AG09309 (cell line): ENCODE measurements around the gene TMEM42.

Experiments used
- DNase-seq: peaks from one replicate; pipeline ENCODE4 v3.0.0-alpha.2; 2010; ENCODE audit warnings: low read depth
- H3K4me3 ChIP-seq: 2 replicates; pipeline ENCODE4 v1.5.1; 2011; ENCODE audit warnings: mild to moderate bottlenecking, low read depth, low read length, moderate library complexity; ENCODE audit not compliant: control insufficient read depth
- TF ChIP-seq, protein P1 (sequence below): IDR thresholded peaks from 2 replicates; pipeline ENCODE4 v1.5.1; 2011; ENCODE audit warnings: mild to moderate bottlenecking, low read depth, low read length, inconsistent platforms; ENCODE audit not compliant: insufficient read depth, control insufficient read depth; ENCODE audit errors: missing control alignments

TMEM42 gene

DNA sequence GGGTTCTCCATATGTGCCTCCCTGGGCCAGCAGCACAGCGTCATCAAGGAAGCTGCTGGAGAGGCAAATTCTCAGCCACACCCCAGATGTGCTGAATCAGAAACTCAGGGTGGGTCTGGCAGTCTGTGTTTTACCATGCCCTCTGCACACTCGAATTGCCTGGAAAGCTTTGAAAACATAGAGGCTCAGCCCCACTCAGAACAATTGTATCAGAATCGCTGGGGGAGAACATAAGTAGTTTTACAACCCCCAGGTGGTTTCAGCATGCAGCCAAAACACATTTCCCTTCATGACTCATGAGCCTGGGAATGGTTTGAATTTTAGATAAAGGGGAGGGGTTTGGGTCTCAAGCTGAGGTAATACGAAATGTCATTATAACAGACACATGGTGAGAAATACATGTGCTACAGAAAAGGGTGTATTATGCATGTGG lies 22.3 kb downstream of the TMEM42 start:
- no peak overlapping the region for H3K4me3 ChIP-seq
- DNase-seq, result peak; percentile 89
- TF ChIP-seq, protein P1, sequence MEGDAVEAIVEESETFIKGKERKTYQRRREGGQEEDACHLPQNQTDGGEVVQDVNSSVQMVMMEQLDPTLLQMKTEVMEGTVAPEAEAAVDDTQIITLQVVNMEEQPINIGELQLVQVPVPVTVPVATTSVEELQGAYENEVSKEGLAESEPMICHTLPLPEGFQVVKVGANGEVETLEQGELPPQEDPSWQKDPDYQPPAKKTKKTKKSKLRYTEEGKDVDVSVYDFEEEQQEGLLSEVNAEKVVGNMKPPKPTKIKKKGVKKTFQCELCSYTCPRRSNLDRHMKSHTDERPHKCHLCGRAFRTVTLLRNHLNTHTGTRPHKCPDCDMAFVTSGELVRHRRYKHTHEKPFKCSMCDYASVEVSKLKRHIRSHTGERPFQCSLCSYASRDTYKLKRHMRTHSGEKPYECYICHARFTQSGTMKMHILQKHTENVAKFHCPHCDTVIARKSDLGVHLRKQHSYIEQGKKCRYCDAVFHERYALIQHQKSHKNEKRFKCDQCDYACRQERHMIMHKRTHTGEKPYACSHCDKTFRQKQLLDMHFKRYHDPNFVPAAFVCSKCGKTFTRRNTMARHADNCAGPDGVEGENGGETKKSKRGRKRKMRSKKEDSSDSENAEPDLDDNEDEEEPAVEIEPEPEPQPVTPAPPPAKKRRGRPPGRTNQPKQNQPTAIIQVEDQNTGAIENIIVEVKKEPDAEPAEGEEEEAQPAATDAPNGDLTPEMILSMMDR, result no peak

DNA sequence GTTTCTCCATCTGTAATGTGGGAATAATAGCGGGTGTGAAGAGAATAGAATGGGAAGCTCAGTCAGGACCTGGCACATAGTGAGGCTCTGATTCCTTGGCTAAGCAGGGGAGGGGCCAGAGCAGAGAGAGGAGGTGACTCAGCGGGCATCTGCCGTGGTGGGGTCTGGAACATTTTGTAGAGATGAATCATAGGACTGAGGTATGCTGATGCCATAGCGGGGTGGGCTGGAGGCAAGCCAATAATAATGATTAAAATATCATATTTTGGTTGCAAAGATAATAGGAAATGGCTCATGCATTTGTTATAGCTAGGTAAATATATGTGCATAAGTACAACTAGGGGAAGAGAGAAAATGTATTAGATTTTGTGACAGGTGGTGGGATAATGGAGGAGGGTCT lies 23.9 kb downstream of the TMEM42 start:
- TF ChIP-seq, protein P1, result no peak
- no peak overlapping the region for H3K4me3 ChIP-seq
- peak; percentile 60 for DNase-seq

DNA sequence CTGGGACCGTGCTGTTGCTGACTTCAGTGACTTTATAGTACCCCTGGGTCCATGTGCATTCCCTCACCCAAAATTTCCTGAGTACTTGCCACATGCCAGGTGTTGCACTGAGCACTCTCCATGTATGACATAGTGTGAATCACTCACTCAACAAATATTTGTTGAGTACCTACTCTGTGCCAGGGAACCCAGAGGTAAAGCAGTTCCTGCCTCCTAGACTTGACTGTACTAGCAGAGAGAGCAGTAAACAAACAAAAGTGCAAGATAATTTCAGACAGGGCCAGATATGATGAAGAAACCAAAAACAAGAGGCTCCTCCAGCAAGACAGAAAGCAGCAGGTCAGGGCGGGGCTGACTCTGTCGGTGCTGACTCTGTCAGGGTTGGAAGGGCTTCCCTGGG lies 24.8 kb downstream of the TMEM42 start:
- TF ChIP-seq, protein P1, result no peak
- DNase-seq, result no peak
- no peak overlapping the region for H3K4me3 ChIP-seq

DNA sequence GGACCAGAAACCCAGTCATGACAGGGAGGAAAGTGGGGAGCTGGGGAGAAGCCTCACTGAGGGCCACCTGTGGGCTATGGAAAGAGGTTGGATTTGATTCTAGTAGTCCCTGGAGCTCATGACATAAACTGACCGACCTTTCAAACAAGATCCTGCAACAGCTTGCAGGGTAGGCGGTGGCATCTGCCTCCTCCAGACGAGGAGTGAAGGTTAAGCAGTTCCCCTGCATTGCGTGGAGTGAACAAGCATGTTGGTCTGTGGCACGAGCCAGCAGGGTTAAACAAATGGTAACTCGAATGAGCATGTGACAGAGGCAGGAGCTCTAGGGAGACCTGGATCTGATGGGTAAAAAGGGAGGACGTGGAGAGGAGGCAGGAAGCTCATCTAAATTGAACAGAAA lies 25.4 kb downstream of the TMEM42 start:
- TF ChIP-seq, protein P1, result no peak
- H3K4me3 ChIP-seq, result no peak overlapping the region
- no peak for DNase-seq

DNA sequence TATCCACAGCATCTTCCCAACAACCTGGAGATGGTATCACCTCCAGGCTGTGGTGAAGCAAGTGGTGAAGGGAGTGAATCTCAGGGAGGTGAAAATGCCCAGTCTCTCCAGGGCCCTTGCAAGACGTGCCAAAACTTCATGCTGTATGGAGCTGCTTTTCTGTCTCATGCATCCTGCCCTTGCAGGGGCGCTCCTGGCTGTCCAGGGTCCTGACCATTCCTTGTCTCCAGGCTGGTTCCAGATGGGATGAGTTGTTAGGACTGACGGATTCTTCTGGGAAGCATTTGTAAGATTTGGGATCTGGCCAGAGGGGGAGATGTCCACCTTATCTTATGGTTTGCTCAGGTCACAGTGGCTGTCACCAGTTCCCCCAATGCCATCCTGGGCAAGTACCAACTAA lies 28.5 kb downstream of the TMEM42 start:
- no peak overlapping the region for H3K4me3 ChIP-seq
- DNase-seq, result no peak
- TF ChIP-seq, protein P1, result no peak

DNA sequence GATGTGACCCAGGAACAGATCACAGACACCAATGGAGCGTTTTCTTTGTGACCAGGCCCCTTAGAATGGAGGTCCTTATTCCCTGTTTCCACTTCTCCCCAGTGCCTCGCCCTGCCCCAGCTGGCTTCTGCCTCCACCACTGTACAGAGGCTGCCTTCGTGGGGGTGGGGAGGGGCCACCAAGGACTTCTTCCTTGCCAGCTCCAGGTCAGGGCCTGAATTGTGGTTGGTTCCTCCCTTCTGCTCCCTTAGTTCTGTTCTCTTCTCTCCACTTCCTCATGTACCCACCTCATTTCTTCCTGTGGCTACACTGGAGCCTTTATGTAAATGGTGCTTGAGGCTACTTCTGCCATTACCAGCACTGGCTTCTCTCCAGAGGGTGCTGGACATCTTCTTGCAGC lies 29.1 kb downstream of the TMEM42 start:
- H3K4me3 ChIP-seq, result no peak overlapping the region
- DNase-seq, result no peak
- TF ChIP-seq, protein P1, result no peak

DNA sequence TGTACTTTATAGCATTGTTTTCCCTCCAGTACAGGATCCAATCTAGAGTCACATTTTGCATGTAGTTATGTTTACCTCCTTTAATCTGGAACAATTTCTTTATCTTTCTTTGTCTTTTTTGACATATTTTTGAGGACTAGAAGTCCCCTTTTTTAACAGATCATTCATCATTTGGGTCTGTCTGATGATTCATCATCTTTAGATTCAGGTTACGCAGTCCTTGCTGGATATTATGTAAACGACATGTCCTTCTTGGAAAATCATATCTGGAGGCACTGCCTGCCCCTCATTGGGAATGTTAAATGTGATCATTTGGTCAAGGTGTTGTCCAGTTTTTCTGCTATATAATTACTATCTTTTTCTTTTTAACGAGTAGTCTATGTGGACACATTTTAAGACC lies 31.0 kb downstream of the TMEM42 start:
- TF ChIP-seq, protein P1, result no peak
- H3K4me3 ChIP-seq, result no peak overlapping the region
- DNase-seq, result no peak
